Neural crest cell (in vitro differentiated cells): Measurements from ENCODE around the gene CAMK2B. TPM values are rescaled to one million over a fixed set of nuclear protein-coding genes. Genes with fewer than 3 reads are reported as not detected.

Experiments
- DNase-seq: peaks from one replicate; pipeline ENCODE4 v3.0.0; 2021; ENCODE audit warnings: low read depth, mixed read lengths, low spot score
- H3K27ac Mint-ChIP-seq: one replicate; pipeline ENCODE4 v1.8.0; 2021; ENCODE audit warnings: mild to moderate bottlenecking, mixed read lengths; ENCODE audit not compliant: unreplicated experiment
- H3K27me3 Mint-ChIP-seq: 2 replicates; pipeline ENCODE4 v1.8.0; 2021; ENCODE audit warnings: low read depth, mild to moderate bottlenecking, mixed read lengths
- H3K36me3 Mint-ChIP-seq: 2 replicates; pipeline ENCODE4 v1.8.0; 2021; ENCODE audit warnings: low read depth, mild to moderate bottlenecking, mixed read lengths
- H3K4me1 Mint-ChIP-seq: 2 replicates; pipeline ENCODE4 v1.8.0; 2021; ENCODE audit warnings: mixed read lengths
- H3K4me3 Mint-ChIP-seq: one replicate; pipeline ENCODE4 v1.8.0; 2021; ENCODE audit warnings: mild to moderate bottlenecking, mixed read lengths
- H3K9me3 Mint-ChIP-seq: 2 replicates; pipeline ENCODE4 v1.8.0; 2021; ENCODE audit warnings: mixed read lengths
- CTCF ChIP-seq: fragments of 200-600 bp; sonication (generic); conservative IDR thresholded peaks from 2 replicates; pipeline ENCODE4 v1.5.0; 2021; ENCODE audit warnings: antibody characterized with exemption, mild to moderate bottlenecking
- total RNA-seq: library from RNA; stranded (reverse); gene quantifications from 2 replicates; pipeline ENCODE4 v1.2.1, GENCODE V29; 2021

The CAMK2B gene
- total RNA-seq, 1 donor from 2014 or later, result 1.6 TPM

GRCh38 chr7:44308596-44309270 is 16.7 kb downstream of the CAMK2B start:
- no peaks in the 10 kb centered on the region for H3K9me3 Mint-ChIP-seq
- no peak overlapping the region for H3K4me3 Mint-ChIP-seq
- H3K36me3 Mint-ChIP-seq, result no peaks in the 10 kb centered on the region
- H3K4me1 Mint-ChIP-seq, result no peaks in the 10 kb centered on the region
- no peak overlapping the region for H3K27ac Mint-ChIP-seq
- peak; percentile 5 for DNase-seq
- H3K27me3 Mint-ChIP-seq, result peaks cover 2% of the 10 kb centered on the region
- TF ChIP-seq CTCF, result no peak

GRCh38 chr7:44307905-44308595 is 17.3 kb downstream of the CAMK2B start:
- H3K27me3 Mint-ChIP-seq, result peaks cover 4% of the 10 kb centered on the region
- H3K9me3 Mint-ChIP-seq, result peaks cover 4% of the 10 kb centered on the region
- H3K4me3 Mint-ChIP-seq, result no peak overlapping the region

GRCh38 chr7:44307301-44307900 is 18.0 kb downstream of the CAMK2B start:
- no peak for TF ChIP-seq CTCF
- H3K4me3 Mint-ChIP-seq, result no peak overlapping the region
- H3K4me1 Mint-ChIP-seq, result no peaks in the 10 kb centered on the region
- H3K36me3 Mint-ChIP-seq, result no peaks in the 10 kb centered on the region
- peaks cover 4% of the 10 kb centered on the region for H3K9me3 Mint-ChIP-seq
- peaks cover 4% of the 10 kb centered on the region for H3K27me3 Mint-ChIP-seq
- DNase-seq, result peak; percentile 1
- H3K27ac Mint-ChIP-seq, result no peak overlapping the region

More at GRCh38 chr7:44307905-44308595, 17.3 kb downstream of the CAMK2B start:
- Mint-ChIP-seq H3K27ac (no peak overlapping the region), H3K36me3 (no peaks in the 10 kb centered on the region), H3K4me1 (no peaks in the 10 kb centered on the region)
- DNase-seq, result peak; percentile 1
- TF ChIP-seq CTCF, result no peak

GRCh38 chr7:44306606-44307005 is 18.8 kb downstream of the CAMK2B start:
- H3K9me3 Mint-ChIP-seq, result peaks cover 4% of the 10 kb centered on the region
- H3K27ac Mint-ChIP-seq, result no peak overlapping the region
- H3K4me1 Mint-ChIP-seq, result no peaks in the 10 kb centered on the region
- H3K27me3 Mint-ChIP-seq, result peaks cover 4% of the 10 kb centered on the region
- no peak for TF ChIP-seq CTCF
- no peaks in the 10 kb centered on the region for H3K36me3 Mint-ChIP-seq
- no peak for DNase-seq
- H3K4me3 Mint-ChIP-seq, result no peak overlapping the region

DNA sequence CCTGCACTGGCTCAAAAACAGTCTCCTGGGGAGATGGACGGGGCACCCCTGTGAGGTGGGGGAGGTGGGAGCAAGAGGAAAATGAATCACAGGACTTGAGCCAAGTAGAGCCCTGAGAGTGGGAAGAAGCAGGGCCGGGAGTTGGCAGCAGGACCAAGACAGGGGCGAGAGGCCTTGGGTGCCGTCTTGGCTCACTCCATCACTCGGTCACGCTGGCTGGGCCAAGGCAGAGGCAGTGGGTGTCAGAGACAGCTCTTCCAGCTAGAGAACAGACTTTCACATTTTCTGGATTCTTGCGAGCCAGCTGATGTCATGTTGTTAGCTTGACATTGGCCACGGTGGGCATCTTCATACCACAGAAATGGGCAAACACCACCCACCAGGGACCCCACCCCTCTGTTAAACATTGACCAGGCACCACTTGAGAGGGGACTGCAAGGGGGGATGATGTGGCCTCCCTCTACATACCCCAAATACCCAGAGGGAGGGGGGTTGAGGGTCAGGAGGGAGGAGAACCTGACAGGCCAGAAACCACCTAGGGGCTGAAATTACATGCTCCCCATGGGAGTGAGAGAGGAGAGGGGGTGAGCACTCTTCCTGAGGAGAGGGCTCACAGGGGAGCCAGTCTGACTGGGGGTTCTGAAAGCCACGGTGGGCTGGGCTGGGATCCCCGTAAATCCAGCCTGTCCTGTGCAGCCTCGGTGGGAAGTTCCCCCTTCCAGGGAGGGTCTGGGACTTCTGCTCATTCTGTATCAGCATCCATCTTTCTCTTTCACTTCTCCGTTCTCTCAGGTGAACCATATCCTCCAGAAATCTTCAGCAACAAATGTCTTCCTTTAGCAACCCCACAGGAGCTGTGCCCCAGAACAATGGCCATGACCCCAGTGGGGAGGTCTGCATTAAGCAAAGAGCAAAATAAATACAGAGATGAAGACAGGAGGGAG is 19.6 kb downstream of the CAMK2B start:
- Mint-ChIP-seq H3K4me1 (no peaks in the 10 kb centered on the region), H3K27ac (no peak overlapping the region), H3K9me3 (peaks cover 4% of the 10 kb centered on the region), H3K4me3 (no peak overlapping the region), H3K27me3 (peaks cover 4% of the 10 kb centered on the region), H3K36me3 (no peaks in the 10 kb centered on the region)
- TF ChIP-seq CTCF, result no peak
- DNase-seq, result peak; percentile 0
